A549 (cell line): ENCODE results near the gene IQCN. TPM values are rescaled to one million over a fixed set of nuclear protein-coding genes. Genes with fewer than 3 reads are reported as not detected.

Experiments
- ATAC-seq, 2 experiments: fragments of 200-7000 bp in 1 of 2; fragments of >200 bp in 1 of 2; cut with Nextera tagmentation in 1 of 2; cut with Tn5 transposase in 1 of 2; 3 replicates each; pipeline versions ENCODE4 v1.8.0 to v1.9.1; 2018 to 2020; ENCODE audit warnings: mild to moderate bottlenecking in 1 of 2, moderate library complexity in 1 of 2
- CTCF ChIA-PET: fragments of 300-600 bp; sonication (Branson Sonifier 250); formaldehyde crosslinking; extraction: SDS; loops from one replicate; lab custom pipeline; 2021; ENCODE audit warnings: antibody characterized with exemption, inconsistent platforms; lab: Yijun Ruan, JAX
- POLR2A ChIA-PET: fragments of 350-600 bp; formaldehyde crosslinking; extraction: SDS; loops from one replicate; lab custom pipeline; 2021; ENCODE audit warnings: antibody characterized with exemption, inconsistent platforms; lab: Yijun Ruan, JAX
- DNase-seq, 2 experiments: peaks; one replicate each; pipeline versions ENCODE4 v3.0.0 to v3.0.0-alpha.2; 2011 to 2016; ENCODE audit warnings: low read depth in 1 of 2, low spot score in 1 of 2
- FAIRE-seq: peaks from 2 replicates; lab custom pipeline; 2011; peaks lifted over from hg19 to GRCh38; lab: Jason Lieb, UNC
- H3K27ac ChIP-seq, 2 experiments: fragments of >200 bp; sonication (Bioruptor Twin); formaldehyde crosslinking; 3 replicates each; pipeline ENCODE4 v1.5.1; 2016 to 2017
- H3K4me1 ChIP-seq: fragments of >200 bp; sonication (Bioruptor Twin); formaldehyde crosslinking; 3 replicates; pipeline ENCODE4 v1.6.1; 2016
- H3K4me2 ChIP-seq: fragments of >200 bp; sonication (Bioruptor Twin); formaldehyde crosslinking; 3 replicates; pipeline ENCODE4 v1.6.1; 2016
- H3K4me3 ChIP-seq: fragments of >200 bp; sonication (Bioruptor Twin); formaldehyde crosslinking; 3 replicates; pipeline ENCODE4 v1.5.1; 2016
- H3K9me3 ChIP-seq: fragments of >200 bp; sonication (Bioruptor Twin); formaldehyde crosslinking; 3 replicates; pipeline ENCODE4 v1.6.1; 2016
- ATOH8 ChIP-seq: fragments of 250-450 bp; sonication (Bioruptor Pico); IDR thresholded peaks from 2 replicates; pipeline ENCODE4 v1.5.0; 2020; ENCODE audit warnings: low read depth, mild to moderate bottlenecking, moderate library complexity
- CBX8 ChIP-seq: fragments of 200-600 bp; sonication (generic); IDR thresholded peaks from 2 replicates; pipeline ENCODE4 v1.6.1; 2016
- E2F6 ChIP-seq: IDR thresholded peaks from 2 replicates; pipeline ENCODE4 v1.6.1; 2012; ENCODE audit warnings: low read depth, borderline replicate concordance
- FOSL2 ChIP-seq, 2 experiments: fragments of 450-650 bp in 1 of 2; fragments of >200 bp in 1 of 2; sonication (Bioruptor Twin) in 1 of 2; formaldehyde crosslinking; IDR thresholded peaks; 2 replicates each; pipeline versions ENCODE4 v1.5.0 to v1.6.1; 2016 to 2020; ENCODE audit warnings: mild to moderate bottlenecking in 1 of 2, moderate library complexity in 1 of 2
- HOXB13 ChIP-seq: fragments of 250-450 bp; sonication (Bioruptor Pico); IDR thresholded peaks from 2 replicates; pipeline ENCODE4 v1.5.0; 2020; ENCODE audit warnings: low read depth, mild to moderate bottlenecking, moderate library complexity
- HOXB5 ChIP-seq: fragments of 250-450 bp; sonication (Bioruptor Pico); IDR thresholded peaks from 2 replicates; pipeline ENCODE4 v1.5.0; 2020; ENCODE audit warnings: mild to moderate bottlenecking, moderate library complexity
- JUN ChIP-seq, 2 experiments: fragments of >200 bp; sonication (Bioruptor Twin); formaldehyde crosslinking; IDR thresholded peaks; 2 replicates in 1 of 2; 3 replicates in 1 of 2; pipeline ENCODE4 v1.6.1; 2016 to 2017
- JUNB ChIP-seq: fragments of >200 bp; sonication (Bioruptor Twin); formaldehyde crosslinking; IDR thresholded peaks from 2 replicates; pipeline ENCODE4 v1.6.1; 2016
- KDM1A ChIP-seq: fragments of 200-600 bp; sonication (generic); IDR thresholded peaks from 2 replicates; pipeline ENCODE4 v1.6.1; 2016; ENCODE audit warnings: low read depth, mild to moderate bottlenecking
- MAFK ChIP-seq: fragments of 450-650 bp; IDR thresholded peaks from 2 replicates; pipeline ENCODE4 v1.6.1; 2014; ENCODE audit not compliant: partially characterized antibody
- MYC ChIP-seq: IDR thresholded peaks from 2 replicates; pipeline ENCODE4 v1.6.1; 2012; ENCODE audit warnings: mild to moderate bottlenecking, inconsistent platforms, low read length, improper control_type of control experiment, borderline replicate concordance
- NR3C1 ChIP-seq: fragments of >200 bp; sonication (Bioruptor Twin); formaldehyde crosslinking; IDR thresholded peaks from 3 replicates; pipeline ENCODE4 v1.6.1; 2017
- POLR2A ChIP-seq: IDR thresholded peaks from 2 replicates; pipeline ENCODE4 v1.6.1; 2012; ENCODE audit warnings: mild to moderate bottlenecking, low read length
- RAD21 ChIP-seq, 2 experiments: fragments of >200 bp in 1 of 2; sonication (Bioruptor Twin) in 1 of 2; formaldehyde crosslinking in 1 of 2; IDR thresholded peaks in 1 of 2; conservative IDR thresholded peaks in 1 of 2; 2 replicates in 1 of 2; 3 replicates in 1 of 2; pipeline ENCODE4 v1.6.1; 2012 to 2018; ENCODE audit warnings: inconsistent platforms in 1 of 2
- SMC3 ChIP-seq: fragments of >200 bp; sonication (Bioruptor Twin); formaldehyde crosslinking; IDR thresholded peaks from 3 replicates; pipeline ENCODE4 v1.6.1; 2018; ENCODE audit warnings: inconsistent platforms
- WGBS: methylation state at CpG from one replicate; pipeline ENCODE4 v1.1.6; 2017; ENCODE audit errors: missing lambda C conversion rate; 5-methylcytosine and 5-hydroxymethylcytosine counted together
- polyA plus RNA-seq, 4 experiments: library from polyadenylated mRNA; depleted of rRNA in 3 of 4; stranded (reverse); fragments of >200 nt; fragmentation: RNase III in 1 of 4; extraction: RNeasy Plus Mini Kit Qiagen cat#74134 plus additional on column Dnase treatment in 1 of 4; gene quantifications; 2 replicates in 3 of 4; 3 replicates in 1 of 4; pipeline ENCODE4 v1.2.3, GENCODE V29; 2011 to 2017
- TF ChIP-seq, protein P1 (sequence below): IDR thresholded peaks from 2 replicates; pipeline ENCODE4 v1.6.1; 2012
- TF ChIP-seq, protein P2 (sequence below): IDR thresholded peaks from 2 replicates; pipeline ENCODE4 v1.6.1; 2012
- TF ChIP-seq, protein P3 (sequence below): fragments of >200 bp; sonication (Bioruptor Twin); formaldehyde crosslinking; IDR thresholded peaks from 3 replicates; pipeline ENCODE4 v1.5.1; 2016

The IQCN gene
- polyA plus RNA-seq, 2 of the 4 experiments (the other 2 are of a cell fraction): 0.34 to 0.50 TPM

GRCh38 chr19:18322759-18323460, 48.7 kb upstream of the IQCN start, which contains the start of gene LSM4:
TSS of gene LSM4 (minus strand) at chr19:18323076. CDS start at chr19:18323020, 56 bp downstream.
- DNase-seq (peak; percentile 94 to 97), ATAC-seq (peak; percentile 97), FAIRE-seq (no peak)
- ChIA-PET CTCF (interaction anchor here (0.6 to 5.9 kb wide), 17 partner anchors 10 to 245 kb away, joined by 3 to 120 read pairs (median 4); partner anchors contain the start of genes IQCN, JUND and SSBP4), POLR2A (interaction anchor here (0.6 to 3.9 kb wide), 12 partner anchors 10 to 130 kb away, joined by 3 to 121 read pairs (median 4); partner anchors contain the start of genes GDF15, IQCN, JUND and MPV17L2)
- H3K4me2 ChIP-seq: peak within 1 kb of the TSS; percentile 94
- peak within 1 kb of the TSS; percentile 93 for H3K27ac ChIP-seq
- no peaks in the 10 kb centered on the region for H3K9me3 ChIP-seq
- peak; percentile 21 to 33; a peak in 3 of 5 replicates for TF ChIP-seq RAD21 (conservative IDR thresholded peaks at IDR 0.05 in 1 of 2, IDR thresholded peaks at IDR 0.05 in 1 of 2)
- TF ChIP-seq, protein P1, sequence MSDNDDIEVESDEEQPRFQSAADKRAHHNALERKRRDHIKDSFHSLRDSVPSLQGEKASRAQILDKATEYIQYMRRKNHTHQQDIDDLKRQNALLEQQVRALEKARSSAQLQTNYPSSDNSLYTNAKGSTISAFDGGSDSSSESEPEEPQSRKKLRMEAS: peak; percentile 84
- TF ChIP-seq HOXB5 (CRISPR knock-in tag): 0 out of 2 replicates have a peak, but pooled peaks have one; percentile 60
- TF ChIP-seq, protein P2, sequence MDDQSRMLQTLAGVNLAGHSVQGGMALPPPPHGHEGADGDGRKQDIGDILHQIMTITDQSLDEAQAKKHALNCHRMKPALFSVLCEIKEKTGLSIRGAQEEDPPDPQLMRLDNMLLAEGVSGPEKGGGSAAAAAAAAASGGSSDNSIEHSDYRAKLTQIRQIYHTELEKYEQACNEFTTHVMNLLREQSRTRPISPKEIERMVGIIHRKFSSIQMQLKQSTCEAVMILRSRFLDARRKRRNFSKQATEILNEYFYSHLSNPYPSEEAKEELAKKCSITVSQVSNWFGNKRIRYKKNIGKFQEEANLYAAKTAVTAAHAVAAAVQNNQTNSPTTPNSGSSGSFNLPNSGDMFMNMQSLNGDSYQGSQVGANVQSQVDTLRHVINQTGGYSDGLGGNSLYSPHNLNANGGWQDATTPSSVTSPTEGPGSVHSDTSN: peak; percentile 78
- TF ChIP-seq POLR2A: peak; percentile 62
- TF ChIP-seq FOSL2 (IDR thresholded peaks at IDR 0.05): no peak
- 0 out of 2 replicates have a peak, but pooled peaks have one; percentile 3 for TF ChIP-seq FOSL2 (CRISPR knock-in tag; IDR thresholded peaks at IDR 0.05)
- TF ChIP-seq MAFK: no peak
- no peak for TF ChIP-seq CBX8
- TF ChIP-seq MYC: peak; percentile 57; the same call in 1 of the 2 replicates
- peak; percentile 89 for TF ChIP-seq E2F6
- TF ChIP-seq NR3C1: no peak
- TF ChIP-seq SMC3: peak; percentile 45; the same call in 2 of the 3 replicates
- TF ChIP-seq JUN (IDR thresholded peaks at IDR 0.05): peak; percentile 38 to 74; a peak in 4 of 5 replicates
- TF ChIP-seq HOXB13: peak; percentile 37; the same call in 1 of the 2 replicates
- peak within 1 kb of the TSS; percentile 60 for H3K4me3 ChIP-seq
- peaks cover 40% of the 10 kb centered on the region for H3K4me1 ChIP-seq
- 3% methylated on average over 17 of the region's 75 CpGs for WGBS

- Histone ChIP-seq H3K4me1 (peaks cover 40% of the 10 kb centered on the region), H3K4me2 (peak overlapping the region; percentile 78), H3K4me3 (peak overlapping the region; percentile 60), H3K9me3 (no peaks in the 10 kb centered on the region), H3K27ac (peak overlapping the region; percentile 93)
- POLR2A ChIA-PET: interaction anchor here (0.8 to 3.9 kb wide), 10 partner anchors 14 to 129 kb away, joined by 3 to 121 read pairs (median 5); partner anchors contain the start of genes GDF15, IQCN, JUND and MPV17L2
- no peak for FAIRE-seq
- peak; percentile 64 to 72; a peak in 4 of 6 replicates for ATAC-seq
- peak; percentile 66 to 74 for DNase-seq
- peak in 1 of 2 experiments; percentile 37; a peak in 1 of 5 replicates for TF ChIP-seq RAD21 (conservative IDR thresholded peaks at IDR 0.05 in 1 of 2, IDR thresholded peaks at IDR 0.05 in 1 of 2)
- TF ChIP-seq JUNB: no peak
- peak; percentile 28; the same call in 1 of the 3 replicates for TF ChIP-seq SMC3
- no peak for TF ChIP-seq ATOH8
- no peak for TF ChIP-seq KDM1A
- TF ChIP-seq, protein P3, sequence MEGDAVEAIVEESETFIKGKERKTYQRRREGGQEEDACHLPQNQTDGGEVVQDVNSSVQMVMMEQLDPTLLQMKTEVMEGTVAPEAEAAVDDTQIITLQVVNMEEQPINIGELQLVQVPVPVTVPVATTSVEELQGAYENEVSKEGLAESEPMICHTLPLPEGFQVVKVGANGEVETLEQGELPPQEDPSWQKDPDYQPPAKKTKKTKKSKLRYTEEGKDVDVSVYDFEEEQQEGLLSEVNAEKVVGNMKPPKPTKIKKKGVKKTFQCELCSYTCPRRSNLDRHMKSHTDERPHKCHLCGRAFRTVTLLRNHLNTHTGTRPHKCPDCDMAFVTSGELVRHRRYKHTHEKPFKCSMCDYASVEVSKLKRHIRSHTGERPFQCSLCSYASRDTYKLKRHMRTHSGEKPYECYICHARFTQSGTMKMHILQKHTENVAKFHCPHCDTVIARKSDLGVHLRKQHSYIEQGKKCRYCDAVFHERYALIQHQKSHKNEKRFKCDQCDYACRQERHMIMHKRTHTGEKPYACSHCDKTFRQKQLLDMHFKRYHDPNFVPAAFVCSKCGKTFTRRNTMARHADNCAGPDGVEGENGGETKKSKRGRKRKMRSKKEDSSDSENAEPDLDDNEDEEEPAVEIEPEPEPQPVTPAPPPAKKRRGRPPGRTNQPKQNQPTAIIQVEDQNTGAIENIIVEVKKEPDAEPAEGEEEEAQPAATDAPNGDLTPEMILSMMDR: peak; percentile 26; the same call in 1 of the 3 replicates
- 2% methylated on average over 7 of the region's 7 CpGs for WGBS
- CTCF ChIA-PET: interaction anchor here (0.6 to 5.9 kb wide), 20 partner anchors 10 to 246 kb away, joined by 3 to 120 read pairs (median 4); partner anchors contain the start of genes IQCN, JUND and SSBP4
These were observed 48.1 kb upstream of the IQCN start for GRCh38 chr19:18322318-18322758.
